PFSK-1 (cell line): Measurements from ENCODE around the gene BICDL1.
A peak's percentile ranks its signal among the peaks of the same experiment; 100 is the strongest.

ENCODE experiments used
- FOXP2 ChIP-seq: optimal IDR thresholded peaks from 2 replicates; pipeline ENCODE3; 2011; ENCODE audit warnings: borderline replicate concordance, control low read depth, inconsistent platforms; ENCODE audit not compliant: insufficient read depth; ENCODE audit errors: extremely low read length, extremely low read depth
- POLR2AphosphoS5 ChIP-seq: IDR thresholded peaks from 2 replicates; pipeline ENCODE4 v1.6.1; 2012; ENCODE audit warnings: low read depth, mild to moderate bottlenecking, control low read depth, low read length, moderate library complexity
- SIN3A ChIP-seq: IDR thresholded peaks from 2 replicates; pipeline ENCODE4 v1.6.1; 2012; ENCODE audit warnings: mild to moderate bottlenecking, low read length, moderate library complexity, borderline replicate concordance; ENCODE audit not compliant: insufficient read depth
- TAF1 ChIP-seq: IDR thresholded peaks from 2 replicates; pipeline ENCODE4 v1.6.1; 2012; ENCODE audit warnings: low read length, control low read depth, borderline replicate concordance; ENCODE audit not compliant: insufficient read depth
- TF ChIP-seq, protein P1 (sequence below), 2 experiments: IDR thresholded peaks; 2 replicates each; pipeline versions ENCODE4 v1.6.1 to v1.8.0; 2011 to 2012; ENCODE audit warnings: low read depth in 2 of 2, low read length in 2 of 2, control low read depth in 1 of 2, inconsistent platforms in 1 of 2, mild to moderate bottlenecking in 1 of 2, moderate library complexity in 1 of 2; ENCODE audit not compliant: insufficient read depth in 1 of 2

The BICDL1 gene

DNA sequence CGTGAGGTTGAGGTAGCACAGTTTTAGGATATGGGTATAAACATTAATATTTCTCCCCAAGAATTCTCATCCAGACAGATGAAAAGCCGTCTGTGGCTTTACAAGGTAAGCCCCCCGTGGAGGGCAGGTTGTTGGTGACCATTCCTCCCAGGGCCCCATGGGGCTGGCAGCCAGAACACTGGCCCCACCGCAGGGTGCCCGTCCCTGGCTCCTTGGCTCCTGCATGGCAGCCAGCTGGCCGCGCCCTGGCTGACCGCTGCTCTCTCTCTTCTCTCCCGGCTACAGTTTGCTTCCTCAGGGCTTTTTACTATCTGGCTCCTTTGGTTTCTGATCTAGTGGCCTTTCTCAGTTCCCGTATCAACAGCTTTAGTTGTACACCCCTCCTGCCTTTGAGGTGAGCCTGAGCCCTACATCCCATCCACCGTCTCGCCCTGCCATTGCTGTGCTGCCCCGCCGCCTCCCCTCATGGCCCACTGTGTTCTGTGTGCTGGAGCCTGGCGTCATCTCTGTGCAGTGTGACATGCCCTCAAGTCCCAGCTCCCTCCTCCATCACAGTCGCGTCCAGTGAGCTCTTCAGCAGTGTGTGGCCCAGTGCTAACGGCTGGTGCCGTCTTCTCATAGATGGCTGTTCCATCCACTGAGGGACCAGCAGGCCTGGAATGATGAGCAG lies 101.7 kb downstream of the BICDL1 start:
- TF ChIP-seq POLR2AphosphoS5 (0 out of 2 replicates have a peak, but pooled peaks have one; percentile 9), FOXP2 (no peak)
- TF ChIP-seq, protein P1, sequence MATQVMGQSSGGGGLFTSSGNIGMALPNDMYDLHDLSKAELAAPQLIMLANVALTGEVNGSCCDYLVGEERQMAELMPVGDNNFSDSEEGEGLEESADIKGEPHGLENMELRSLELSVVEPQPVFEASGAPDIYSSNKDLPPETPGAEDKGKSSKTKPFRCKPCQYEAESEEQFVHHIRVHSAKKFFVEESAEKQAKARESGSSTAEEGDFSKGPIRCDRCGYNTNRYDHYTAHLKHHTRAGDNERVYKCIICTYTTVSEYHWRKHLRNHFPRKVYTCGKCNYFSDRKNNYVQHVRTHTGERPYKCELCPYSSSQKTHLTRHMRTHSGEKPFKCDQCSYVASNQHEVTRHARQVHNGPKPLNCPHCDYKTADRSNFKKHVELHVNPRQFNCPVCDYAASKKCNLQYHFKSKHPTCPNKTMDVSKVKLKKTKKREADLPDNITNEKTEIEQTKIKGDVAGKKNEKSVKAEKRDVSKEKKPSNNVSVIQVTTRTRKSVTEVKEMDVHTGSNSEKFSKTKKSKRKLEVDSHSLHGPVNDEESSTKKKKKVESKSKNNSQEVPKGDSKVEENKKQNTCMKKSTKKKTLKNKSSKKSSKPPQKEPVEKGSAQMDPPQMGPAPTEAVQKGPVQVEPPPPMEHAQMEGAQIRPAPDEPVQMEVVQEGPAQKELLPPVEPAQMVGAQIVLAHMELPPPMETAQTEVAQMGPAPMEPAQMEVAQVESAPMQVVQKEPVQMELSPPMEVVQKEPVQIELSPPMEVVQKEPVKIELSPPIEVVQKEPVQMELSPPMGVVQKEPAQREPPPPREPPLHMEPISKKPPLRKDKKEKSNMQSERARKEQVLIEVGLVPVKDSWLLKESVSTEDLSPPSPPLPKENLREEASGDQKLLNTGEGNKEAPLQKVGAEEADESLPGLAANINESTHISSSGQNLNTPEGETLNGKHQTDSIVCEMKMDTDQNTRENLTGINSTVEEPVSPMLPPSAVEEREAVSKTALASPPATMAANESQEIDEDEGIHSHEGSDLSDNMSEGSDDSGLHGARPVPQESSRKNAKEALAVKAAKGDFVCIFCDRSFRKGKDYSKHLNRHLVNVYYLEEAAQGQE (IDR thresholded peaks at IDR 0.05; ENCODE audit: insufficient read depth in 1 of 2, low read depth in 2 of 2, low read length in 2 of 2) = no peak

DNA sequence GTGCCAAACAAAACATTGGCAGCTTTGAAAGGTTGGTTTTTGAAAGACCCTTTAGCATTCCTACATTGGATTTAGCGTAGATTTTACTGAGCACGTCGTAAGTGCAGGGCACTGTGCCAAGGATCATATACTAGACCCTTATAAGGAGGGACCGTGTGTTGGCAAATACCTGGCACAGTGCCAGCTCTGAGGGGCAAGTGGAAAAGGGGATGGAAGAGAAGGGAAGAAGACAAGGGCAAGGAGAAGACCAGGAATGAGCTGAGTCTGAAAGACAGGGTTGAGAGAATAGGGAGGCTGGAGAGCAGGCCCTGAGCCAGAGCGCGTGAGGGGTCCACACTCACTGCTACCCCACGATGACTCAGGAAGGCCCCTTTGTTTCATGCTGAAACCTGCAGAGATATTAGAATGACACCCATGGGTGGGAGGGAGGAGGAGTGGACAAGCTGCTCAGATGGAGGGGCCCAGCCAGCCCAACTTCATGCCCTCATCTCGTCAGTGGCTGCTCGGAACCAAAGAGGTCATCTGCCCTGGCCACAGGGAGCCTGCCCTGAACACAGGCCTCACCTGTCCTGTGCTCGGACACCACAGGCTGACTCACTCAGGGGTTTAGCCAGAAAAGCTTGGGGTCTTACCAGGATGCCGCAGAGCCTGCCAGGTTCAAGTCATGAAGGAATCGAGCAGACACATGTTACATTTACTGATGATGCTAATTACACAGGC lies 102.5 kb downstream of the BICDL1 start:
- TF ChIP-seq, protein P1 (IDR thresholded peaks at IDR 0.05; ENCODE audit: insufficient read depth in 1 of 2, low read depth in 2 of 2, low read length in 2 of 2) = no peak
- no peak for TF ChIP-seq POLR2AphosphoS5
- no peak for TF ChIP-seq SIN3A
- no peak for TF ChIP-seq TAF1
- TF ChIP-seq FOXP2 = no peak

DNA sequence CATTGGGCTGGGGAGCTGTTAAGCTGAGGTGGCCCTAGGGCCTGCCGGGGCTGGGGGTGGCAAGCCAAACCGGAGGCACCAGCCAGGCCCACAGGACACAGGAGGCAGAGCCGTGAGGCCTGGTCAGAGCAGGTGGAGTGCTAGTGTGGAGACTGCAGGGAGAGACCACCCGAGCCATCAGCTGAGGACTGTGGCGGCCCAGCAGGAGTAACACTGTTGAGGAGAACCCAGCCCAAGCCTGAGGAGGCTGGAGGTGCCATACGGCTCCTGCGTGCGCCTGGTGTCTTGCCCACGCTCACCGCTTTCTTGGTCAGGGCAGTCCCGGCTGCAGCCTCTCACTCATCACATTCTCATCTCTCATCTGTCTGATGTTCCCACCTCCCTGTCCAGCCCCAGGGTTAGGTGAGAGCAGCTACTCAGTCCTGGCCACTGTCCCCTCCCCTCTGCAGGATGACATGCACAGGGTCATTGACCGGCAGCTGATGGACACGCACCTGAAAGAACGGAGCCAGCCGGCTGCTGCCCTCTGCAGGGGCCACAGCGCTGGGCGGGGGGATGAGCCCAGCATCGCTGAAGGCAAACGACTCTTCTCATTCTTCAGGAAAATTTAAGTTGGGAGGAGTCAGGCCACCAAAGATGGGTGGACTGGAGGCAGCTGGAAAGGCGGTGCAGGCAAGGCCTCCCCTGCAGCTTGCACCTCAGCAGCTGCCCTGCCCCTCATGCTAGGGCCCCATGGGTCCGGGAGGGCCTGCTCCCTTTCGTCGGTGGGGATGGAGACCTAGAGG lies 103.7 kb downstream of the BICDL1 start:
- TF ChIP-seq FOXP2 (no peak), TAF1 (no peak), SIN3A (no peak), POLR2AphosphoS5 (no peak)
- TF ChIP-seq, protein P1 (IDR thresholded peaks at IDR 0.05; ENCODE audit: insufficient read depth in 1 of 2, low read depth in 2 of 2, low read length in 2 of 2) = no peak

DNA sequence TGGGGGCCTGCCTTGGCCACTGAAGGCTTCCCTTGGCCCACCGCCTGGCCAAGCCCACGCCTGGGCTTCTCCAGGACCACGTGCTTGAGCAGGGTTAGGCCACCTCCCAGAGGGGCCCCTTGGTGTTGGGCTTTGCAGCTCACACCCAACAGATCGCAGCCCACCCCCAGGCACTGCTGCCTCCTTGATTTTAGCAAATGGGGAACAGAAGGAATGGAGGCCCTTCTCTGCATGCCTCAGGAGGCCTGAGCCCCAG lies 104.2 kb downstream of the BICDL1 start:
- TF ChIP-seq, protein P1 (IDR thresholded peaks at IDR 0.05; ENCODE audit: insufficient read depth in 1 of 2, low read depth in 2 of 2, low read length in 2 of 2) = no peak
- TF ChIP-seq FOXP2 = no peak
- TF ChIP-seq TAF1 = no peak
- TF ChIP-seq POLR2AphosphoS5 = no peak
- no peak for TF ChIP-seq SIN3A
